SKM-1 treated with dmso at 0.1 percent for 144 hours (cell line): ENCODE measurements around the gene SUN2.

Experiments used
- DNase-seq: peaks from one replicate; lab custom pipeline; 2025; ENCODE audit not compliant: unreplicated experiment; lab: John Stamatoyannopoulos, UW

SUN2 gene

DNA sequence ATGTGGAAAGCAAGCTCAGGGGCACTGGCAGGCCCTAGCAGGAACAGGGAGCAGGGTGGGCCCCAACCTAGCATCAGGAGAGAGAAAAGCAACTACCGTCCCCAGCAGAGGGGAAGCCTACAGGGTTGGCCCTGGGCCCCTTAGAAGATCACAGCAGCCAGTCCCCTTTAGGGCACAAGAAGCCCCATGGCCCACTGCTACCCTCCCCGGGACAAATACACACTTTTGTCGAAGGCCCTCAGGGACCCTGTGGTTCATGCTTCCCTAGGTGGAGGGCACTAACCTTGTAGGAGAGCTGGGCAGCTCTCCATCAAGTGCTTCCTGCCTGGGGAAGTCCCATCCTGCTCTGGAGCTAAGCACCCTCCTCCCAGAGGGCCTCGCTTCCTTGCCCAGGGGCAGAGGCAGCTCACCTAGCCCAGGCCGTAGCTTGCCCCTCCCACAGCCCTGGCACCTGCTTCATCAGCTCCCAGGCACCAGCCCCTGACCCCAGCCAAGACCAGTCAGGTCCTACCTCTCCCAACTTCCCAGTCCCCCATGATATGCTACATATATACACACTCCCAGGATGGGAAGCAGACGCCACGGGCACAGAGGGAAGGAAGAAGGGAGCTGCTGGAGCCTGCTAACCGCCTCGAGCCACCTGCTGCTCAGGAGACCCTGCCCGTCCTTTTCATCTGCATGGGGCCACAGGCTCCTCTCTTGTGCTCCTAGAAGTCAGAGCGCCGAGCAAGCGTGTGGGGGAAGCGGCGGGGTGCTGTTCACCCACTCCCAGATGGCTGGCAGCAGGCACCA, 20.1 kb downstream of the SUN2 start:
- DNase-seq, result no peak

- no peak for DNase-seq
These were observed 20.7 kb downstream of the SUN2 start for GRCh38 chr22:38735126-38735464.

- no peak for DNase-seq
These were observed 21.2 kb downstream of the SUN2 start for GRCh38 chr22:38734421-38735100.

DNA sequence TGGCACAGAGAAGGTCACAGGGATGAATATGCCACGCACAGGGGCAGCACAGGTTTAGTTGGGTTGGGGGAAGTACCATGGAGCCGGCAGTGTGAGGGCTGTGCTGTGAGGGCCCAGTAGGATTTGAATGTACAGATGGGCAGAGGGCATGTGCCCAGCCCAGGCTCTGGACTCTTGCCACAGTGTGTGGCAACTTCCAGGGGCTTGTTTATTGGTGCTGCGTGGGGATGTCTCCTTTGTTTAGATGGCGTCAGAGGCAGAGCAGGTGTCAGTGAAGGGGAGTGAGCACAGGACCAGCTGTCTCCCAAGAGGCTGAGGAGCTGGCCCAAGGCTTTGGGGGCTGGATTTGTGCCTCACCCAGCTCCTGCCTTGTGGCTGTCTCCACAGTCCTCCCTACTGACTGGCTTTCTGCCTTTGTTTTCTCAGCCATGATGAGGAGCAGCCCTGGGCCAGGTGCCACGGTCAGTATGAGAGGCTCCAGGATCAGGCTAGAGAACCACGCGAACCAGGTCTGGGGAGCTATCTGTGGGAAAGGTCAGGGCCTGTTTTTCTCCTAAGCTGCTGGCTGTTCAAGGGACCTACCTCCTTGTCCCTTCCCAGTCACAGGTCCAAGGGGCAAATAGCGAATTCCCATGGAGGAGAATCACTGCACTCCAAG, 21.9 kb downstream of the SUN2 start:
- DNase-seq, result no peak

DNA sequence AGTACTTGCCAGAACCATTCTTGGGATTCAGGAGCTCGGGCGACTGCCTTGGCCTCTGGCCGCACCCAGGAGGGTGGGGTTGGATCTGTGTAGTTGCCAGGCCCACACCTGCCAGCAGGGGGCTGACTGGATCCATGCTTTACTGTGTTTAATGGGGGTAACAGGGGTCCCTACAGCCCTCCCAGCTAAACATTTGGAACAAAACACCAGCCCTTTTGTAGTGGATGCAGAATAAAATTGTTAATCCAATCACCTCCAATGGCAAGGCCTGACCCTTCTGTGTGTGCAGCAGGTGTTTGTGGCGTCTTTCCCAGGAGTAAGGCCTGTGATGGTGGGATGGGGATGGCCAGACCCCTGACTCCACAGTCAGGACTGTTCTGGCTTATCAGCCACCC, 22.5 kb downstream of the SUN2 start:
- no peak for DNase-seq

GRCh38 chr22:38732251-38732815, 23.5 kb downstream of the SUN2 start:
- no peak for DNase-seq

DNA sequence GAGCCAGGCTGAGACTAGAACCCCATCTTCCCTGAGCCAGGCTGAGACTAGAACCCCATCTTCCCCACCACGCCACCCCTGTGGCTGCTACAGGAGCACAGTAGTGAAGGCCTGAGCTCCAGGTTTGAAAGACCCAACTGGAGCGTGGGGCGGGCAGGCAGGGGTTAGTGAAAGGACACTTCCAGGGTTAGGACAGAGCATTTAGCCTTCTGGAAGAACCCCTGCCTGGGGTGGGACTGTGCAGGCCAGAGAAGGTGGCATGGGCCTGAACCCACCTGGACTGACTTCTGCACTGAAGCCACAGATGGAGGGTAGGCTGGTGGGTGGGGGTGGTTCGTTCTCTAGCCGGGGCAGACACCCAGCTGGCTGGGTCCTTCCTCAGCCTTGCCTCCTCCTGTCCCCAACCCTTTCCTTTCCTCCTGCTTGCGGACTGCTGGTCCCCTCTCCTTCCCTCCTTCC, 24.1 kb downstream of the SUN2 start:
- no peak for DNase-seq

- no peak for DNase-seq
These were observed 25.4 kb downstream of the SUN2 start for GRCh38 chr22:38730411-38730871.

DNA sequence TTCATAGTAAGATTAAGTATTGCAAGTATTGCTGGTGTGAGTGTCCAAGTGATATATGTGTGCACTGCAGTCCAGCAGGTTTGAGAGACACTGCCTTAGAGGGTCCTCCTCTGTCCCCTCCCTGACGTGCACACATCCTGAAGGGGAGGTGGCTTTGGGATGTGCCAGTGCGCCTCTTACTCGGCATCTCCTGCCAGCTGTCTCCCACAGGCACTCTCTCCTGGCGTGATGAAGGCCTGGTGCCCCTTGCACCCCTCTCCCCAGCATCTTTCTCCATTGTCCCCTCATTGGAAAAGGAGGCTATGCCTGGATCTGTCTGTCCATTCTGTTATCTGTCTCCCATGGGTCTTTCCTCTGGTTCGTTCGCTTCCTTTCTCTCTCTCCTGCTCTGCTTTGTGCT, 25.9 kb downstream of the SUN2 start:
- no peak for DNase-seq

- DNase-seq, result no peak
These were observed 26.7 kb downstream of the SUN2 start for GRCh38 chr22:38728871-38729796.

- no peak for DNase-seq
These were observed 28.0 kb downstream of the SUN2 start for GRCh38 chr22:38727530-38728451.

DNA sequence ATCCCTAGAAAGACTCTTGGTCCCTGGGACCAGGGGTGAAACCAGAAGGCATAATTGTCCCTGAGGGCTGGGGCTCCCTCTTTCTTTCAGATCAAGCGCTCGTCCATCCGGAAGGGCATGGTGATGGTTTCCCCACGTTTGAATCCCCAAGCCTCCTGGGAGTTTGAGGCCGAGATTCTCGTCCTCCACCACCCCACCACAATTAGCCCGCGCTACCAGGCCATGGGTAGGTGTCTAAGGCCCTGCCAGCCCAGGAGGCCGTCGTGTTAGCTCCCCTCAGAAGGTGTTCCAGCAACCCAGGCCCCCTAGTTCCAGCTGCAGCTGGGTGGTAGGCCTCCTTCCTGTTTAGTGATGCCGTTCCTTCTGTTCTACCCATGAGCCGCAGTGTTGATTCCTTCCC, 28.7 kb downstream of the SUN2 start:
- DNase-seq, result no peak

GRCh38 chr22:38725900-38726655, 29.7 kb downstream of the SUN2 start:
- DNase-seq, result no peak

DNA sequence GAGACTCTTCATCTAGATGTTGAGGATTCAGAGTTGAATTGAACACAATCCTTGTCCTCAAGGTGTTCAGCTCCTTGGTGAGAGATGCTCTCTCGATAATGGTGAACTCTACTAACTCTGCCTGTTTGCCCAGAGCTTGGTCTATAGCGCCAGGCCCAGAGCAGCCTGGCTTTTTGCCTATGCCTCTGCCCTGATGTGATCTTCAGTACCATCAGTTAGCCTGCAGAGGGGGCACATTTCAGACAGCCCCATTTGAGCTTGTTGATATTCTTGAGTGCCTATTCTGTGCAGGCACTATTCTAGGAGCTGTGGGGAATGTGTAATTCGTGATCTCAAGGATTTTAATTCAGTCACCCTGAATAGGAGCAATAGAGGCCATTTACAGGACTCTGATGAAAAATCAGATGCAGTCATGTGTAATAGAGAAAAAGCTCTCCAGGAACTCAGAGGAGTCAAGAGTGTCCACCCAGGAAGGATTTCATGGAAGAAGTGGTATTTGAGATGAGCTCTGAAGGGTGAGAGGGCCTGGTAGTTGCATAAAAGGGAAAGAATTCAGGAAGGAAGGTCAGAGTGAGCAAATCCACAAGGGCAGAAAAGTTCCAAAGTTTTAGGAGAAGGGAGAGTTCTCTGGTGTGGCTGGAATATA, 30.7 kb downstream of the SUN2 start:
- DNase-seq, result peak; percentile 20

- DNase-seq, result no peak
These were observed 31.6 kb downstream of the SUN2 start for GRCh38 chr22:38724176-38724575.

- no peak for DNase-seq
These were observed 34.2 kb downstream of the SUN2 start for GRCh38 chr22:38721551-38721950.

DNA sequence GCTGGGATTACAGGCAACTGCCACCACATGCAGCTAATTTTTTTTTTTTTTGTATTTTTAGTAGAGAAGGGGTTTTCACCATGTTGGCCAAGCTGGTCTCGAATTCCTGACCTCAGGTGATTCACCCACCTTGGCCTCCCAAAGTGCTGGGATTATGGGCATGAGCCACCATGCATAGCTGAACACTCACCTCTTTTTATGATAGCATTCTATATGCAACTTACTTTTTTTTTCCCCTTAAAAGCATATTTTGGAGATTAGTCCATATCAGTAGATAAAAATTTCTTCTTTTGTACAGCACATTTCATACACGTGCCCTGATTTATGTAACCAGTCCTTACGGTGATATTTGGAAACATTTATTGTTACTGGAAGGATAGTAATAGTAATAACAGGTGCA, 35.4 kb downstream of the SUN2 start:
- no peak for DNase-seq

DNA sequence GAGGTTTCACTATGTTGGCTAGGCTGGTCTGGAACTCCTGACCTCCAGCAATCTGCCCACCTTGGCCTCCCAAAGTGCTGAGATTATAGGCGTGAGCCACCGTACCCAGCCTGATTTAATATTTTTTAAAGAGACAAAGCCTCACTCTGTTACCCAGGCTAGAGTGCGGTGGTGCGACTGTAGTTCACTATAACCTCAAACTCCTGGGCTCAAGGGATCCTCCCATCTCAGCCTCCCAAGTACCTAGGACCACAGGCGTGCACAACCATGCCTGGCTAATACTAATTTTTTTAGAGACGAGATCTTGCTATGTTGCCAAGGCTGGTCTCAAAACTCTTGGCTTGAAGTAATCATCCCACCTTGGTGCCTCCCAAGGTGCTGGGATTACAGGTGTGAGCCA, 36.6 kb downstream of the SUN2 start:
- DNase-seq, result no peak
